CD4-positive, alpha-beta memory T cell (primary cell): ENCODE results near the gene SYNGAP1. TPM values are rescaled to one million over a fixed set of nuclear protein-coding genes. Genes with fewer than 3 reads are reported as not detected.
"Not testable (repeated sequence)": the region's sequence is repeated elsewhere in the genome, so short reads cannot be mapped to it uniquely, and the experiment has no call there.

Source experiments
- CTCF ChIA-PET: fragments of 350-600 bp; sonication (Branson Sonifier 250); formaldehyde crosslinking; loops from one replicate; lab custom pipeline; 2021; ENCODE audit warnings: inconsistent platforms; ENCODE audit not compliant: partially characterized antibody; lab: Charles Lee
- POLR2A ChIA-PET: fragments of 350-600 bp; sonication (Branson Sonifier 250); formaldehyde crosslinking; loops from one replicate; lab custom pipeline; 2021; ENCODE audit not compliant: partially characterized antibody; lab: Charles Lee
- DNase-seq, 5 donors: peaks; one replicate each; pipeline versions ENCODE4 v3.0.0 to v3.0.0-alpha.2; 2020 to 2022; ENCODE audit warnings: mixed read lengths in 1 of 5
- H3K27ac ChIP-seq: one replicate; pipeline ENCODE4 v1.7.0; 2013; ENCODE audit warnings: low read depth, low read length
- H3K27me3 ChIP-seq: 2 replicates; pipeline ENCODE4 v1.7.0; 2013; ENCODE audit warnings: mild to moderate bottlenecking, low read length, moderate library complexity; ENCODE audit not compliant: insufficient read depth
- H3K36me3 ChIP-seq: 2 replicates; pipeline ENCODE4 v1.7.0; 2013; ENCODE audit warnings: mild to moderate bottlenecking, low read length, moderate library complexity; ENCODE audit not compliant: insufficient read depth
- H3K4me1 ChIP-seq: 2 replicates; pipeline ENCODE4 v1.7.0; 2013; ENCODE audit warnings: mild to moderate bottlenecking, low read length, moderate library complexity; ENCODE audit not compliant: insufficient read depth
- H3K4me3 ChIP-seq, 2 donors: one replicate each; pipeline ENCODE4 v1.7.0; 2013; ENCODE audit warnings: low read length in 2 of 2, mild to moderate bottlenecking in 1 of 2
- H3K9me3 ChIP-seq, 2 donors: one replicate each; pipeline ENCODE4 v1.7.0; 2013; ENCODE audit warnings: low read length in 2 of 2, control low read depth in 1 of 2; ENCODE audit not compliant: control insufficient read depth in 1 of 2
- H3K27ac Mint-ChIP-seq, 7 donors: one replicate each; pipeline ENCODE4 v1.8.0; 2020 to 2021; ENCODE audit warnings: mixed read lengths in 7 of 7, mild to moderate bottlenecking in 6 of 7, inconsistent platforms in 3 of 7, moderate library complexity in 3 of 7
- H3K27me3 Mint-ChIP-seq, 2 donors: one replicate each; pipeline ENCODE4 v1.8.0; 2020 to 2021; ENCODE audit warnings: mixed read lengths in 2 of 2
- H3K36me3 Mint-ChIP-seq, 2 donors: one replicate each; pipeline ENCODE4 v1.8.0; 2020 to 2021; ENCODE audit warnings: mixed read lengths in 2 of 2, inconsistent platforms in 1 of 2, mild to moderate bottlenecking in 1 of 2
- H3K4me1 Mint-ChIP-seq, 4 donors: one replicate each; pipeline ENCODE4 v1.8.0; 2020 to 2021; ENCODE audit warnings: mixed read lengths in 4 of 4, mild to moderate bottlenecking in 1 of 4
- H3K4me3 Mint-ChIP-seq, 8 donors: one replicate each; pipeline ENCODE4 v1.8.0; 2020 to 2021; ENCODE audit warnings: mixed read lengths in 8 of 8, mild to moderate bottlenecking in 7 of 8, moderate library complexity in 6 of 8, inconsistent platforms in 3 of 8
- H3K9me3 Mint-ChIP-seq, 8 donors: one replicate each; pipeline ENCODE4 v1.8.0; 2020 to 2021; ENCODE audit warnings: mixed read lengths in 8 of 8, mild to moderate bottlenecking in 5 of 8, inconsistent platforms in 3 of 8, moderate library complexity in 1 of 8
- intact Hi-C: fragments of 100-400 bp; cut with micrococcal nuclease; formaldehyde crosslinking; loops from one replicate; pipeline ENCODE4 v1.15.1; 2023
- polyA plus RNA-seq, 2 donors: library from polyadenylated mRNA; unstranded; fragments of 300-500 nt; fragmentation: Illumina TruSeq; gene quantifications; one replicate each; pipeline ENCODE4 v1.2.3, GENCODE V29; 2021
- total RNA-seq, 2 experiments: library from RNA; stranded (reverse); gene quantifications; one replicate each; pipeline ENCODE4 v1.2.3, GENCODE V29; 2021

Gene SYNGAP1
- total and polyA plus RNA-seq, 4 experiments from 2014 or later = 1.9 to 48.0 (median 47.8) TPM; not detected in 1

DNA sequence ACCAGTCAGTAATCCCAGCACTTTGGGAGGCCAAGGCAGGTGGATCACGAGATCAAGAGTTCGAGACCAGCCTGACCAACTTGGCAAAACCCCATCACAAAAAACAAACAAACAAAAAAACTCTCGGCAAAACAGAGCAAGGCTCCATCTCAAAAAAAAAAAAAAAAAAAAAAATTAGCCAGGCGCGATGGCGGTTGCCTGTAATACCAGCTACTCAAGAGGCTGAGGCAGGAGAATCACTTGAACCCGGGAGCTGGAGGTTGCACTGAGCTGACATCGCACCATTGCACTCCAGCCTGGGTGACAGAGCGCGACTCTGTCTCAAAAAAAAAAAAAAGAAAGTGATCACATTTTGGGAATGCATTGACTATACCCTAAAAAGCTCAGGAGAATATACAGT, 40.7 kb upstream of the SYNGAP1 start:
- intact Hi-C loops, POLR2A ChIA-PET, DNase-seq, H3K27ac Mint-ChIP-seq, H3K27ac ChIP-seq, H3K36me3 Mint-ChIP-seq, H3K4me3 ChIP-seq, H3K4me1 Mint-ChIP-seq, H3K9me3 ChIP-seq, H3K27me3 Mint-ChIP-seq, H3K36me3 ChIP-seq, H3K9me3 Mint-ChIP-seq, H3K27me3 ChIP-seq, H3K4me3 Mint-ChIP-seq: not testable (repeated sequence)
- H3K4me1 ChIP-seq = peaks cover 13% of the 10 kb centered on the region
- CTCF ChIA-PET = interaction anchor here (1.5 kb wide), 1 partner anchor 11 kb away, joined by 6 read pairs; no protein-coding TSS in a partner anchor

GRCh38 chr6:33380272-33380981, 39.4 kb upstream of the SYNGAP1 start:
- Mint-ChIP-seq H3K4me3 (no peak overlapping the region), H3K27me3 (no peaks in the 10 kb centered on the region), H3K4me1 (peaks cover 0 to 4% (median under 1%) of the 10 kb centered on the region in 4 donors), H3K9me3 (no peaks in the 10 kb centered on the region), H3K27ac (no peak overlapping the region), H3K36me3 (no peaks in the 10 kb centered on the region)
- Histone ChIP-seq H3K4me3 (no peak overlapping the region), H3K36me3 (no peaks in the 10 kb centered on the region), H3K9me3 (no peaks in the 10 kb centered on the region), H3K27me3 (no peaks in the 10 kb centered on the region), H3K4me1 (peaks cover under 1% of the 10 kb centered on the region), H3K27ac (no peak overlapping the region)
- POLR2A ChIA-PET = no interaction called here
- DNase-seq = no peak
- intact Hi-C loops = no loop called here
- CTCF ChIA-PET = interaction anchor here (0.5 to 1.6 kb wide), 2 partner anchors 10 to 182 kb away, joined by 3 to 4 read pairs; no protein-coding TSS in a partner anchor

- no peaks in the 10 kb centered on the region for H3K9me3 Mint-ChIP-seq
- Histone ChIP-seq H3K36me3 (no peaks in the 10 kb centered on the region), H3K4me3 (no peak overlapping the region), H3K4me1 (no peaks in the 10 kb centered on the region), H3K9me3 (no peaks in the 10 kb centered on the region), H3K27ac (no peak overlapping the region), H3K27me3 (no peaks in the 10 kb centered on the region)
- H3K4me3 Mint-ChIP-seq = no peak overlapping the region
- ChIA-PET POLR2A (no interaction called here), CTCF (no interaction called here)
- H3K36me3 Mint-ChIP-seq = no peaks in the 10 kb centered on the region
- H3K4me1 Mint-ChIP-seq = no peaks in the 10 kb centered on the region
- intact Hi-C loops = no loop called here
- DNase-seq = no peak
- H3K27ac Mint-ChIP-seq = no peak overlapping the region
- H3K27me3 Mint-ChIP-seq = no peaks in the 10 kb centered on the region
Measured at GRCh38 chr6:33383427-33384185, 36.3 kb upstream of the SYNGAP1 start.

DNA sequence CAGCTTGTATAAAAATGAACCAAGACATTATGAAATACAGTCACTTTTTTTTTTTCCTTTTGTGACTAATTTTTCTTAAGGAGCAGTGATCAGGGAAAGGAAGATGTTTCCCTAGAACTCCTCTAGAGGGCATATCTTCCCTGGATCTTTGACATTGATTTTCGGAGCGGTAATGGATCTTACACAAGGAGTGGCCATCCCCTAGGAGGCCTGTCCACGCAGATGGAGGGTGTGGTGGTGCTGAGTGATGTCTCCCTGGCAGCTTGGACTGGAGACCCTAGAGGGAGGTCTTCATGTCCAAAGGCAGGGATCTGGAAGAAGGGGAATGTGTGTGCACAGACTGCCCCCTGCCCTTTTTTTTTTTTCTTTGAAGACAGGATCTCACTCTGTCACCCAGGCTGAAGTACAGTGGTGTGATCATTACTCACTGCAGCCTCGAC, 35.3 kb upstream of the SYNGAP1 start:
- Mint-ChIP-seq H3K9me3 (no peaks in the 10 kb centered on the region), H3K27ac (no peak overlapping the region), H3K4me3 (no peak overlapping the region), H3K4me1 (no peaks in the 10 kb centered on the region), H3K36me3 (no peaks in the 10 kb centered on the region), H3K27me3 (no peaks in the 10 kb centered on the region)
- Histone ChIP-seq H3K4me1 (no peaks in the 10 kb centered on the region), H3K4me3 (no peak overlapping the region), H3K9me3 (no peaks in the 10 kb centered on the region), H3K27ac (no peak overlapping the region), H3K36me3 (no peaks in the 10 kb centered on the region), H3K27me3 (no peaks in the 10 kb centered on the region)
- CTCF ChIA-PET = interaction anchor here (0.7 kb wide), 1 partner anchor 17 kb away, joined by 4 read pairs; no protein-coding TSS in a partner anchor
- intact Hi-C loops = no loop called here
- DNase-seq = no peak
- POLR2A ChIA-PET = no interaction called here

- POLR2A ChIA-PET = interaction anchor here (1.0 to 3.8 kb wide), 13 partner anchors 20 to 189 kb away, joined by 3 to 32 read pairs (median 9); partner anchors contain the start of genes BAK1, CUTA, PFDN6 and RGL2
- peak overlapping the region in 1 of 8 donors; percentile 86 for H3K4me3 Mint-ChIP-seq
- H3K36me3 ChIP-seq = no peaks in the 10 kb centered on the region
- H3K4me1 ChIP-seq = peaks cover 21% of the 10 kb centered on the region
- no peaks in the 10 kb centered on the region for H3K9me3 ChIP-seq
- no peaks in the 10 kb centered on the region for H3K27me3 ChIP-seq
- no peak overlapping the region for H3K4me3 ChIP-seq
- H3K36me3 Mint-ChIP-seq = no peaks in the 10 kb centered on the region
- peak overlapping the region; percentile 52 to 98 (median 97) for H3K27ac Mint-ChIP-seq
- H3K9me3 Mint-ChIP-seq = no peaks in the 10 kb centered on the region
- peak overlapping the region; percentile 74 for H3K27ac ChIP-seq
- intact Hi-C loops = loop anchor here (2.0 kb wide), 1 partner anchor 91 kb away; the partner anchor contains the start of gene RGL2
- no peak for DNase-seq
- no peaks in the 10 kb centered on the region for H3K27me3 Mint-ChIP-seq
- H3K4me1 Mint-ChIP-seq = peaks cover 22 to 37% (median 29%) of the 10 kb centered on the region in 4 donors
- CTCF ChIA-PET = interaction anchor here (0.9 to 2.0 kb wide), 23 partner anchors 9 to 179 kb away, joined by 3 to 26 read pairs (median 5); partner anchors contain the start of genes B3GALT4, CUTA, RPS18 and VPS52
Measured at GRCh38 chr6:33390173-33390572, 29.7 kb upstream of the SYNGAP1 start.

GRCh38 chr6:33390767-33391277, 29.0 kb upstream of the SYNGAP1 start:
- Mint-ChIP-seq H3K27me3 (no peaks in the 10 kb centered on the region), H3K4me3 (peak overlapping the region; percentile 83 to 94 (median 86)), H3K9me3 (no peaks in the 10 kb centered on the region), H3K27ac (peak overlapping the region; percentile 89 to 99 (median 98)), H3K36me3 (no peaks in the 10 kb centered on the region), H3K4me1 (peaks cover 25 to 40% (median 30%) of the 10 kb centered on the region in 4 donors)
- intact Hi-C loops = loop anchor here (1.0 to 2.0 kb wide), 16 partner anchors 19 to 191 kb away; partner anchors contain the start of genes BAK1, CUTA, PFDN6 and RGL2
- H3K27me3 ChIP-seq = no peaks in the 10 kb centered on the region
- DNase-seq = no peak
- ChIA-PET CTCF (interaction anchor here (0.6 to 2.0 kb wide), 34 partner anchors 10 to 320 kb away, joined by 3 to 26 read pairs (median 4); partner anchors contain the start of genes B3GALT4, CUTA, RPS18 and UQCC2), POLR2A (interaction anchor here (0.7 to 3.8 kb wide), 21 partner anchors 15 to 189 kb away, joined by 3 to 32 read pairs (median 7); partner anchors contain the start of genes B3GALT4, BAK1, CUTA and PFDN6)
- H3K4me3 ChIP-seq = no peak overlapping the region
- H3K27ac ChIP-seq = peak overlapping the region; percentile 74
- peaks cover 21% of the 10 kb centered on the region for H3K4me1 ChIP-seq
- H3K9me3 ChIP-seq = no peaks in the 10 kb centered on the region
- H3K36me3 ChIP-seq = no peaks in the 10 kb centered on the region
